Measurements from ENCODE around the gene FRAT1.

GRCh38 chr10:97273700-97274099, 45.4 kb upstream of the FRAT1 start:
- TF ChIP-seq CTCF (IDR thresholded peaks at IDR 0.05) (no peak), ZFX (IDR thresholded peaks at IDR 0.05; ENCODE audit: borderline replicate concordance) (no peak)
